Stimulated activated CD8-positive, alpha-beta memory T cell treated with anti-CD3 and anti-CD28 coated beads, Interleukin-2, amount 100 ng/mL, for 1 hour (primary cell): ENCODE results near the gene SEC63.
"Not testable (repeated sequence)": the region's sequence is repeated elsewhere in the genome, so short reads cannot be mapped to it uniquely, and the experiment has no call there.

Experiments
- DNase-seq, 2 donors: peaks; one replicate each; pipeline ENCODE4 v3.0.0-alpha.2; 2020; ENCODE audit warnings: low read depth in 2 of 2

Gene SEC63, protein sequence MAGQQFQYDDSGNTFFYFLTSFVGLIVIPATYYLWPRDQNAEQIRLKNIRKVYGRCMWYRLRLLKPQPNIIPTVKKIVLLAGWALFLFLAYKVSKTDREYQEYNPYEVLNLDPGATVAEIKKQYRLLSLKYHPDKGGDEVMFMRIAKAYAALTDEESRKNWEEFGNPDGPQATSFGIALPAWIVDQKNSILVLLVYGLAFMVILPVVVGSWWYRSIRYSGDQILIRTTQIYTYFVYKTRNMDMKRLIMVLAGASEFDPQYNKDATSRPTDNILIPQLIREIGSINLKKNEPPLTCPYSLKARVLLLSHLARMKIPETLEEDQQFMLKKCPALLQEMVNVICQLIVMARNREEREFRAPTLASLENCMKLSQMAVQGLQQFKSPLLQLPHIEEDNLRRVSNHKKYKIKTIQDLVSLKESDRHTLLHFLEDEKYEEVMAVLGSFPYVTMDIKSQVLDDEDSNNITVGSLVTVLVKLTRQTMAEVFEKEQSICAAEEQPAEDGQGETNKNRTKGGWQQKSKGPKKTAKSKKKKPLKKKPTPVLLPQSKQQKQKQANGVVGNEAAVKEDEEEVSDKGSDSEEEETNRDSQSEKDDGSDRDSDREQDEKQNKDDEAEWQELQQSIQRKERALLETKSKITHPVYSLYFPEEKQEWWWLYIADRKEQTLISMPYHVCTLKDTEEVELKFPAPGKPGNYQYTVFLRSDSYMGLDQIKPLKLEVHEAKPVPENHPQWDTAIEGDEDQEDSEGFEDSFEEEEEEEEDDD

DNA sequence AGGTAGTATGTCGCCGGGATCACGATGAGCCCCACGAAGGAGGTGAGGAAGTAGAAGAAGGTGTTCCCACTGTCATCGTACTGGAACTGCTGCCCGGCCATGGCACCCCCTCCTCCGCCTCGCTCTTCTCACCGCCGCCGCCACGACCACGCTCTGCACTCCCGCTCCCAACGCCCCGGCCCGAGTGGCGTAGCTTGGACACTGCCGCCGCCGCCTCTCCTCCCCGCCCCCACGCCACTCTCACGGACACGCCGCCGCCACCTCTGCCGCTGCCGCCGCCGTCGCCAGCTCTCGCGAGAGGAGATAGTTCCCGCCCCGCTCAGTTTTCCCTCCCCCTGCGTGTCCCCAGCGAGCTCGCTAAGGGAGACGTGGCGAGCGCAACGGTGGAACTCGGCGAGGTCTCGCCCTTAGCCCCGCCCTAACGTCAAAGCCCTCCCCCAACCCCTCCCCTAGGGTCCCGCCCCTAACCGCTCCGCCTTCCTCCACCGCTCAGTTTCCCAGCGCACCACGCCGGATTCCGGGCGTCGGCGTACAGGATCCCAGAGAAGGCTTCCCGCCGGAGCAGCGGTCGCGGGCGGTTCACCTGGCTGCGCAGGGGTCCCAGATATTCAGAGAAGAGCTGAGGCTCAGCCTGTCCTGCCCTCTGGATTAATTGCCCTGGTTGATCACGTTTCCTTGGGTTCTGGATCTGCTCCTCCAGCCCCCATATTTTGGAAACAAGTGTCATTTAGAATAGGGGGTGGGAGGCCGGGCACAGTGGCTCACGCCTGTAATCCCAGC, at the start of gene SEC63:
SEC63 (minus strand) TSS at position 300 of the 780 bp plus-strand sequence; CDS start at position 101, 199 bp downstream.
- DNase-seq: peak; percentile 93 to 95

- DNase-seq: no peak
Observed at GRCh38 chr6:108005961-108006360, 48.0 kb upstream of the SEC63 start.

DNA sequence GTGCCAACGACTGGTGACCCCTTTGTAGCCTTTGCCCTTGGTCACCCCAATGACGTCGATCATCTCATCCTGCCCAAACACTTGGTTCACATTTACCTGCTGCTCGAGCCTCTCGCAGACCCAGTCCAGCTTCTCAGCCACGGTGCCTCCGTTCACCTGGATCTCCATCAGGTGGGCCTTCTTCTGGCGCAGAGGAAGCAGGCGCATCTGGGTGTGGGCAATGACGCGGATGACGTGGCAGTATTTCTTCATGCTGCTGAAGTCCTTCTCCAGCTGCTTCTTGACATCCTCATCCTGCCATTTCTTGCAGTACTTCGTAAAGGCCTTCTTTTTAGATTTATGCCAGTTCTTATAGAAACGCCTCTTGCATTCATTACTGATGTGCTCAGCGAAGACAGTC, 46.9 kb upstream of the SEC63 start:
- DNase-seq: no peak

GRCh38 chr6:108002365-108003221, 44.6 kb upstream of the SEC63 start:
- DNase-seq: no peak

DNA sequence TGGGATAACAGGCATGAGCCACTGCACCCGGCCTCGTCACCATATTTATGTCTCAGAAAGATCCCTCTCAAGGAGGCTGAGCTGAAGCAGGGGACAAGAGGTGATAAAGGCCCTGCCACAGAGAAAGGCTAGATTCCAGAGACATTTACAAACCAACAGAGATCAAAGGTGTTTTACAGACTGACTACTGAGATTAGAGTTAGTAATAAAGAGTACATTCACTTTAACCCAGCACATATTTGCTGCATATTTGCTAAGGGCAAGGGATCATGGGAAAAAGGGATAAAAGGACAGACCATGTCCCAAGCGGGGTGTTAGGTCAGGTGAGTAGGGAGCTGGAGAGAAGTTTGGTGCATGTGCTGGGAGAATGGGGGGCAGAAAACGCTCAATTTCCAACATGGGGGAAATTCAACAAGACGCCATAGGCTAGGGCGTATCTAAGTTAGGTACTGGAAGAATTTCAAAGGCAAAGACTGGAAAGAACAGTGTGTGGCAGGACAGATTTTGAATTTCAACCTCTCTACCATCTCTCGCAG, 43.8 kb upstream of the SEC63 start:
- DNase-seq: no peak

DNA sequence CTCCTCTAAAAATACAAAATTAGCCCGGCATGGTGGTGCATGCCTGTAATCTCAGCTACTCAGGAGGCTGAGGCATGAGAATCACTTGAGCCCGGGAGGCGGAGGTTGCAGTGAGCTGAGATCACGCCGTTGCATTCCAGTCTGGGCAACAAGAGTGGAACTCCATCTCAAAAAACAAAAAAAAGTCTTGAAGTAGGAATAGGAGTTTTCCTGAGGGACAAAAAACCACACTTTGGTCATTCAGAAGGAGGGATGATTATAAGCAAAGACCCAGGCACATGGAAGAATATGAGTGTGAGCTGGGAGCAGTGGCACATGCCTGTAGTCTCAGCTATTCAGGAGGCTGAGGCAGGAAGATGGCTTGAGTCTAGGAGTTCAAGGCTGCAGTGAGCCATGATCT, 42.3 kb upstream of the SEC63 start:
- not testable (repeated sequence) for DNase-seq

DNA sequence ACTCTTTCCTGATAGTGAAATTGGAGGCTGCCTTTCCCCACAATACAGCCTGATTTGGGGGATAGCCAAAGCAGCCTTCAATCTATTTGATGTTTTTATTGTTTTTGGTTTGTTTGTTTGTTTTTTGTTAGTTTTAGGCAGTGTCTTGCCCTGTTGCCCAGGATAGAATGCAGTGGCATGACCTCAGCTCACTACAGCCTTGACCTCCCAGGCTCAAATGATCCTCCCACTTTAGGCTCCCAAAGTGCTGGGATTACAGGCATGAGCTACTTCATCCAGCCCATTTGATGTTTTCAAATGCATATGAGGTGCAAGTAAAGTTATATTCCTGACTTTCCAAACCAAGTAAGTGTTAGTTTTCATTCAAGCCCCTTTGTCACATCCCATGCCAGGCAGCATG, 41.3 kb upstream of the SEC63 start:
- no peak for DNase-seq

GRCh38 chr6:107991772-107992550, 34.0 kb upstream of the SEC63 start:
- DNase-seq: no peak

- no peak for DNase-seq
Observed at GRCh38 chr6:107991061-107991460, 33.1 kb upstream of the SEC63 start.

DNA sequence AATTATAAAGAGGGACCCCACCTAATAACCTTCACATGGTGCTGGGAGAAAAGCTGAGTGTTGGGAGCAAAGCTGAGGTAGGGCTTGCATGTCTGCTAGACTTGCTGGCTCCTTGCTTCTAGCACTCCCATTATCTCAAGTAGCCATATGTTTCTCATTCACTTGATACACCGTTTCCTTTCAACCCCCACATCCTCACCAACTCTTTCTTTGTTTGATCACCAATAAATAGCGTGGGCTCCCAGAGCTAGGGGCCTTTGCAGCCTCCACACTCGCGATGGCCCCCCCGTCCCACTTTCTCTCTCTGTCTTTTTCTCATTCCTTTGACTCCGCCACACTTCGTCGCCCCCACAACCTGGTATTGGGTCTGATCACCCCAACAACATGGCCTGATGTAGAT, 32.6 kb upstream of the SEC63 start:
- DNase-seq: not testable (repeated sequence)

GRCh38 chr6:107989166-107990094, 31.4 kb upstream of the SEC63 start:
- no peak for DNase-seq

- no peak for DNase-seq
Observed at GRCh38 chr6:107988570-107988969, 30.6 kb upstream of the SEC63 start.

GRCh38 chr6:107987805-107988204, 29.8 kb upstream of the SEC63 start:
- no peak for DNase-seq

DNA sequence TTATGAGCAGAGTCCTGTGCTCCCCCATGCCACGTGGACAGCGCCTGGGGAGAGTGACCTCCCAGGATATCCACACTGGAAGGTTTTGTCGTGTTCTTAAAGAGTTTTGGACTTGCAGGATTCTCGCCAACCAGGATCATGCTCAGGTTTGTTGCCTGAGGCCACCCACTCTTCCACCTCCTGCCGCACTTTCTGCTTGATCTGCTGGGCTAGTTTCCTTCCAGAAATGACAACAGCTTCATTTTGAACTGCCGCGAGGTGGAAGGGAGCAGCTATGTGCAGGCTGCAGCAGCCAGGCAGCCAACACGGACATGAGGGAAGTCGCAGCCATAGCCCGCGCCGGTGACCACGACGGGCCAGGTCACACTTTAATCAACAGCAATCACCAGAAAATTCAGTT, 27.7 kb upstream of the SEC63 start:
- no peak for DNase-seq

DNA sequence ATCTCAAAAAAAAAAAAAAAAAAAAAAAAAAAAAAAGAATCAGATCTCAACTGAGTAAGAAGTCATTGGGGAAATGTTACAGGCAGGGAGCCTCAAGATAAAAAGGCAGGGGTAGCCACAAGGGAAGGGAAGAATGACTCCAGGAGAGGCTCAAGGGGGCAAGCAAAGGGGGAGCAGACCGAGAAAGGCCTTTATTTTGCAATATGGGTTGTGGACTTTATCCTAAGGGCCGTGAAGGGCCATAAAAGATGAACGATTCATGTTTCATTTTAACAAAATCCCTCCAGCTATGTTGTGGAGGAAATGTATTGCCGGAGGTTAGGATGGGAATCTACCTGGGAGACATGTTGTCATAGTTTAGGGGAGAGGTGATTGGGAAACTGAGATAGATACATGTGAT, 25.8 kb upstream of the SEC63 start:
- DNase-seq: no peak

GRCh38 chr6:107982486-107982885, 24.5 kb upstream of the SEC63 start:
- no peak for DNase-seq

GRCh38 chr6:107981695-107982094, 23.7 kb upstream of the SEC63 start:
- no peak for DNase-seq

- DNase-seq: no peak
Observed at GRCh38 chr6:107977283-107977682, 19.3 kb upstream of the SEC63 start.

- DNase-seq: no peak
Observed at GRCh38 chr6:107976155-107976783, 18.3 kb upstream of the SEC63 start.
